Panc1 (cell line): ENCODE measurements around the gene CASP9. TPM values are rescaled to one million over a fixed set of nuclear protein-coding genes. Genes with fewer than 3 reads are reported as not detected.
"Not testable (repeated sequence)": the region's sequence is repeated elsewhere in the genome, so short reads cannot be mapped to it uniquely, and the experiment has no call there.

ENCODE experiments used
- ATAC-seq: fragments of 200-7000 bp; cut with Tn5 transposase; 2 replicates; pipeline ENCODE4 v1.9.1; 2020; ENCODE audit warnings: mild to moderate bottlenecking, moderate library complexity
- BruUV-seq: library from RNA; stranded (reverse); fragments of 400-500 nt; replicated peaks from 2 replicates; lab custom pipeline; 2021; lab: Mats Ljungman, UMichigan
- CTCF ChIA-PET: fragments of 300-600 bp; sonication (Branson Sonifier 250); formaldehyde crosslinking; loops from one replicate; lab custom pipeline; 2022; ENCODE audit warnings: antibody characterized with exemption; lab: Charles Lee
- POLR2A ChIA-PET: fragments of 300-600 bp; sonication (Branson Sonifier 250); formaldehyde crosslinking; loops from one replicate; lab custom pipeline; 2022; ENCODE audit warnings: antibody characterized with exemption; lab: Charles Lee
- DNase-seq: peaks from one replicate; pipeline ENCODE4 v3.0.0-alpha.2; 2010; ENCODE audit warnings: low read depth, low spot score
- H3K27ac ChIP-seq: 2 replicates; pipeline ENCODE4 v1.5.1; 2011; ENCODE audit warnings: mild to moderate bottlenecking, low read length, inconsistent platforms
- H3K27me3 ChIP-seq: fragments of 200-500 bp; sonication (Bioruptor generic); 2 replicates; pipeline ENCODE4 v1.6.0; 2014; ENCODE audit warnings: low read length, inconsistent platforms; ENCODE audit not compliant: control insufficient read depth, insufficient read depth
- H3K36me3 ChIP-seq: fragments of 200-500 bp; sonication (Bioruptor generic); 2 replicates; pipeline ENCODE4 v1.5.1; 2014; ENCODE audit warnings: inconsistent platforms, mild to moderate bottlenecking, low read length, moderate library complexity; ENCODE audit not compliant: control insufficient read depth, insufficient read depth
- H3K4me1 ChIP-seq: 2 replicates; pipeline ENCODE4 v1.5.1; 2011; ENCODE audit warnings: inconsistent platforms, mild to moderate bottlenecking, low read length, moderate library complexity; ENCODE audit not compliant: control insufficient read depth, insufficient read depth
- H3K4me3 ChIP-seq, 2 experiments: 2 replicates each; pipeline ENCODE4 v1.5.1; 2011 to 2012; ENCODE audit warnings: low read depth in 2 of 2, low read length in 2 of 2, mild to moderate bottlenecking in 2 of 2, inconsistent platforms in 1 of 2, moderate library complexity in 1 of 2
- H3K9me3 ChIP-seq: fragments of 200-500 bp; sonication (Bioruptor generic); 2 replicates; pipeline ENCODE4 v1.5.1; 2014; ENCODE audit warnings: low read depth, mild to moderate bottlenecking, inconsistent platforms, low read length, moderate library complexity; ENCODE audit not compliant: control insufficient read depth, insufficient read depth
- CTCF ChIP-seq: fragments of 450-650 bp; IDR thresholded peaks from 2 replicates; pipeline ENCODE4 v1.5.1; 2017; ENCODE audit warnings: mild to moderate bottlenecking
- POLR2AphosphoS5 ChIP-seq: IDR thresholded peaks from 2 replicates; pipeline ENCODE4 v1.6.1; 2012; ENCODE audit warnings: mild to moderate bottlenecking, low read depth, low read length, moderate library complexity
- REST ChIP-seq, 2 experiments: IDR thresholded peaks; 2 replicates each; pipeline ENCODE4 v1.6.1; 2011 to 2012; ENCODE audit warnings: low read depth in 2 of 2, control low read depth in 1 of 2, low read length in 1 of 2, mild to moderate bottlenecking in 1 of 2, moderate library complexity in 1 of 2; ENCODE audit not compliant: insufficient read depth in 1 of 2
- SIN3A ChIP-seq: IDR thresholded peaks from 2 replicates; pipeline ENCODE4 v1.6.1; 2012; ENCODE audit warnings: low read depth, mild to moderate bottlenecking, low read length, moderate library complexity, borderline replicate concordance; ENCODE audit not compliant: insufficient read depth
- TCF7L2 ChIP-seq: IDR thresholded peaks from 2 replicates; pipeline ENCODE4 v1.6.1; 2011; ENCODE audit warnings: mild to moderate bottlenecking, low read depth, low read length, inconsistent platforms
- in situ Hi-C: cut with HindIII; loops from 2 replicates; pipeline ENCODE4 v1.10.0; 2016; ENCODE audit warnings: low sequenced_read_pairs, low pct_unique_long_range_greater_than_20kb
- intact Hi-C: fragments of 100-400 bp; cut with micrococcal nuclease; formaldehyde crosslinking; loops from one replicate; pipeline ENCODE4 v1.10.0; 2022; ENCODE audit not compliant: unreplicated experiment
- total RNA-seq: library from RNA; stranded (reverse); gene quantifications from one replicate; pipeline ENCODE4 v1.2.1, GENCODE V29; 2021; ENCODE audit not compliant: unreplicated experiment

CASP9 gene
- total RNA-seq, 1 experiment from 2014 or later: 7.5 TPM

GRCh38 chr1:15469361-15469760, 54.7 kb downstream of the CASP9 start:
- in situ Hi-C loops (no loop called here), intact Hi-C loops (no loop called here)
- Histone ChIP-seq H3K4me3 (no peak overlapping the region), H3K4me1 (no peaks in the 10 kb centered on the region), H3K36me3 (no peaks in the 10 kb centered on the region), H3K9me3 (no peaks in the 10 kb centered on the region), H3K27me3 (no peaks in the 10 kb centered on the region), H3K27ac (no peak overlapping the region)
- DNase-seq (no peak), ATAC-seq (no peak)
- ChIA-PET POLR2A (no interaction called here), CTCF (no interaction called here)
- BruUV-seq: no TSS peak
- no peak for TF ChIP-seq REST (IDR thresholded peaks at IDR 0.05; ENCODE audit: insufficient read depth in 1 of 2, low read depth in 2 of 2, low read length in 1 of 2)
- TF ChIP-seq SIN3A: no peak
- TF ChIP-seq CTCF: no peak
- no peak for TF ChIP-seq TCF7L2
- no peak for TF ChIP-seq POLR2AphosphoS5

GRCh38 chr1:15468145-15468544, 55.9 kb downstream of the CASP9 start:
- H3K27me3 ChIP-seq: no peaks in the 10 kb centered on the region
- no peak overlapping the region for H3K4me3 ChIP-seq
- no TSS peak for BruUV-seq
- CTCF ChIA-PET: no interaction called here
- intact Hi-C loops (no loop called here), in situ Hi-C loops (no loop called here)
- TF ChIP-seq REST (IDR thresholded peaks at IDR 0.05; ENCODE audit: insufficient read depth in 1 of 2, low read depth in 2 of 2, low read length in 1 of 2) (no peak), SIN3A (no peak), CTCF (no peak)
- POLR2A ChIA-PET: no interaction called here
- no peaks in the 10 kb centered on the region for H3K4me1 ChIP-seq
- no peak for DNase-seq
- H3K9me3 ChIP-seq: no peaks in the 10 kb centered on the region
- H3K27ac ChIP-seq: no peak overlapping the region
- ATAC-seq: no peak
- H3K36me3 ChIP-seq: no peaks in the 10 kb centered on the region

- H3K27me3 ChIP-seq, H3K4me1 ChIP-seq, H3K36me3 ChIP-seq, H3K4me3 ChIP-seq, ATAC-seq, H3K9me3 ChIP-seq, in situ Hi-C loops, DNase-seq, H3K27ac ChIP-seq, POLR2A ChIA-PET, CTCF ChIA-PET, intact Hi-C loops, BruUV-seq: not testable (repeated sequence)
Measured at GRCh38 chr1:15466955-15467625, 56.9 kb downstream of the CASP9 start.
